ENCODE measurements around the gene RUSC1.

- TF ChIP-seq CTCF (conservative IDR thresholded peaks at IDR 0.05; ENCODE audit: low read depth, low read length) (no peak), EZH2 (IDR thresholded peaks at IDR 0.05; ENCODE audit: borderline replicate concordance, low read depth, low read length, poor library complexity, severe bottlenecking) (no peak)
These were observed 23.3 kb upstream of the RUSC1 start for GRCh38 chr1:155297384-155297783.

All from A673 (cell line).